ENCODE results near the gene HAUS8. TPM values are rescaled to one million over a fixed set of nuclear protein-coding genes. Genes with fewer than 3 reads are reported as not detected.

Gene HAUS8
- total and polyA plus RNA-seq, 9 of the 15 experiments (the other 6 are each of a cell fraction or from before 2014, with no cell fraction given): 20.5 to 53.2 (median 36.0) TPM

- TF ChIP-seq, protein P1, sequence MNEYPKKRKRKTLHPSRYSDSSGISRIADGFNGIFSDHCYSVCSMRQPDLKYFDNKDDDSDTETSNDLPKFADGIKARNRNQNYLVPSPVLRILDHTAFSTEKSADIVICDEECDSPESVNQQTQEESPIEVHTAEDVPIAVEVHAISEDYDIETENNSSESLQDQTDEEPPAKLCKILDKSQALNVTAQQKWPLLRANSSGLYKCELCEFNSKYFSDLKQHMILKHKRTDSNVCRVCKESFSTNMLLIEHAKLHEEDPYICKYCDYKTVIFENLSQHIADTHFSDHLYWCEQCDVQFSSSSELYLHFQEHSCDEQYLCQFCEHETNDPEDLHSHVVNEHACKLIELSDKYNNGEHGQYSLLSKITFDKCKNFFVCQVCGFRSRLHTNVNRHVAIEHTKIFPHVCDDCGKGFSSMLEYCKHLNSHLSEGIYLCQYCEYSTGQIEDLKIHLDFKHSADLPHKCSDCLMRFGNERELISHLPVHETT (CRISPR knock-in tag; conservative IDR thresholded peaks at IDR 0.05 in 1 of 2, IDR thresholded peaks at IDR 0.05 in 1 of 2): peak in 1 of 2 experiments; percentile 94; a peak in 2 of 4 replicates
- no peak for TF ChIP-seq SRSF3 (IDR thresholded peaks at IDR 0.05; ENCODE audit: insufficient read depth, low read length)
These were observed at the start of gene HAUS8, which contains the start of gene MYO9B (continued) for GRCh38 chr19:17075035-17075863.

DNA sequence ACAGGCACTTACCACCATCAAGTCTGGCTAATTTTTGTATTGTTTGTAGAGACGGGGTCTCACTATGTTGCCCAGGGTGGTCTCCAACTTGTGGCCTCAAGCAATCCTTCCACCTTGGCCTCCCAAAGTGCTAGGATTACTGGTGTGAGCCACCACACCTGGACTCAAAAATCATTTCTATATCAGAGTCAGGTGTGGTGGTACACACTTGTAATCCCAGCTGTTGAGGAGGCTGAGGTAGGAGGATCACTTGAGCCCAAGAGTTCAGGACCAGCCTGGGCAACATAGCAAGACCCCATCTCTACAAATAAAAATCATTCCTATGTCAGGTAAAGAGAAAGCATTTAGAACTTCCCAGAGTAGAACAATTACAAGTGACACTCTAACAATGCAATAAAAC is 48.8 kb upstream of the HAUS8 start:
- Histone ChIP-seq H3K4me1 (replicated peaks in 1 of 2; ENCODE audit: control insufficient read depth in 2 of 2, insufficient read depth in 2 of 2, low read length in 2 of 2) (peaks cover 0 to 8% of the 10 kb centered on the region in 2 experiments; a peak in 2 of 5 replicates), H3K9me1 (ENCODE audit: control insufficient read depth, insufficient read depth, low read length) (peaks cover 4% of the 10 kb centered on the region), H3K9me3 (replicated peaks; ENCODE audit: control insufficient read depth, insufficient read depth, low read depth, low read length) (no peaks in the 10 kb centered on the region), H4K20me1 (replicated peaks; ENCODE audit: control insufficient read depth, insufficient read depth, low read length) (peaks cover 3% of the 10 kb centered on the region; the same call in 1 of the 2 replicates), H3K4me3 (no peak overlapping the region), H3K9ac (ENCODE audit: insufficient read depth in 1 of 2, low read depth in 2 of 2, low read length in 2 of 2) (no peak overlapping the region), H3K4me2 (ENCODE audit: insufficient read depth, low read length) (no peak overlapping the region), H3K36me3 (ENCODE audit: control insufficient read depth, insufficient read depth, low read length) (peaks cover 2% of the 10 kb centered on the region; the same call in 1 of the 3 replicates), H2AFZ (ENCODE audit: low read depth, low read length) (no peak overlapping the region), H3K27me3 (ENCODE audit: control insufficient read depth in 2 of 2, insufficient read depth in 2 of 2, low read length in 2 of 2) (no peaks in the 10 kb centered on the region), H3K27ac (ENCODE audit: extremely low read depth, low read depth, low read length) (no peak overlapping the region), H3K79me2 (ENCODE audit: control insufficient read depth, insufficient read depth, low read length) (no peaks in the 10 kb centered on the region)
- DNase-seq (ENCODE audit: extremely low read depth in 1 of 4, low spot score in 3 of 4): no peak
- BruUV-seq (replicated peaks): no TSS peak
- WGBS (ENCODE audit: insufficient coverage, low coverage, missing lambda C conversion rate): 90% methylated on average over 1 of the region's 1 CpG
- intact Hi-C loops (cut with micrococcal nuclease): no loop called here
- ATAC-seq: no peak
- CTCF ChIA-PET (ENCODE audit: low intra/inter-chr PET ratio): no interaction called here
- POLR2A ChIA-PET: no interaction called here
- no peak for FAIRE-seq
- in situ Hi-C loops (cut with MboI): no loop called here
- TF ChIP-seq RBM25 (IDR thresholded peaks at IDR 0.05; ENCODE audit: low read depth, low read length, severe bottlenecking) (peak; percentile 7), ZNF24 (IDR thresholded peaks at IDR 0.05) (no peak), ZNF121 (CRISPR knock-in tag; conservative IDR thresholded peaks at IDR 0.05) (peak; percentile 67; the same call in 1 of the 2 replicates)
